ENCODE measurements around the gene SLC39A2. TPM values are rescaled to one million over a fixed set of nuclear protein-coding genes. Genes with fewer than 3 reads are reported as not detected.

SLC39A2 gene
- polyA plus RNA-seq, 3 donors, result not detected

DNA sequence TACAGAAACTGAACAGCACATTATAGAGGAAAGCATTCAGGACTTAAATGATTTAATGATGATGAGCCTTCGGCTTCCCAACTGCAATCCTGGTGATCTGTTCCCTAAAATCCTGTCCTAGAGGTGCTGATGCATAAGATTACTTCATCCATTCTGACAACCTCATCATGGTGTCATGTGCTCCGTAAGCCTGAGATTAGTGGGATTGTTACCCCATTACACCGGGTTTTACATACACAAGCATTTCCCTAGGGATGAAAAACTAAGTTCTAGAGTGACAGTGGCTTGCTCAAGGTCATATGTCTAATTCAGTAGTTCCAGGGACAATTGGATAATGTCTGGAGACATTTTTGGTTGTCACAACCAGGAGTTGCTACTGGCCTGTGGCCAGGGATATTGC, 38.1 kb downstream of the SLC39A2 start:
- TF ChIP-seq, protein P1, sequence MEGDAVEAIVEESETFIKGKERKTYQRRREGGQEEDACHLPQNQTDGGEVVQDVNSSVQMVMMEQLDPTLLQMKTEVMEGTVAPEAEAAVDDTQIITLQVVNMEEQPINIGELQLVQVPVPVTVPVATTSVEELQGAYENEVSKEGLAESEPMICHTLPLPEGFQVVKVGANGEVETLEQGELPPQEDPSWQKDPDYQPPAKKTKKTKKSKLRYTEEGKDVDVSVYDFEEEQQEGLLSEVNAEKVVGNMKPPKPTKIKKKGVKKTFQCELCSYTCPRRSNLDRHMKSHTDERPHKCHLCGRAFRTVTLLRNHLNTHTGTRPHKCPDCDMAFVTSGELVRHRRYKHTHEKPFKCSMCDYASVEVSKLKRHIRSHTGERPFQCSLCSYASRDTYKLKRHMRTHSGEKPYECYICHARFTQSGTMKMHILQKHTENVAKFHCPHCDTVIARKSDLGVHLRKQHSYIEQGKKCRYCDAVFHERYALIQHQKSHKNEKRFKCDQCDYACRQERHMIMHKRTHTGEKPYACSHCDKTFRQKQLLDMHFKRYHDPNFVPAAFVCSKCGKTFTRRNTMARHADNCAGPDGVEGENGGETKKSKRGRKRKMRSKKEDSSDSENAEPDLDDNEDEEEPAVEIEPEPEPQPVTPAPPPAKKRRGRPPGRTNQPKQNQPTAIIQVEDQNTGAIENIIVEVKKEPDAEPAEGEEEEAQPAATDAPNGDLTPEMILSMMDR (IDR thresholded peaks at IDR 0.05), result no peak
- Histone ChIP-seq H3K9ac (ENCODE audit: insufficient read depth, low read length, poor library complexity, severe bottlenecking) (no peak overlapping the region), H3K27ac (ENCODE audit: low read depth in 1 of 2, low read length in 2 of 2) (no peak overlapping the region), H3K4me2 (replicated peaks; ENCODE audit: extremely low read depth, low read length, poor library complexity, severe bottlenecking) (no peak overlapping the region), H3K9me3 (replicated peaks in 1 of 2; ENCODE audit: control insufficient read depth in 1 of 2, insufficient read depth in 1 of 2, low read length in 2 of 2) (no peaks in the 10 kb centered on the region), H3K4me1 (ENCODE audit: control insufficient read depth in 1 of 2, insufficient read depth in 2 of 2, low read length in 2 of 2) (peaks cover 0 to 13% of the 10 kb centered on the region in 2 donors), H3K4me3 (replicated peaks in 1 of 3; ENCODE audit: low read depth in 2 of 3, low read length in 3 of 3) (no peak overlapping the region), H4K20me1 (ENCODE audit: insufficient read depth, low read length) (no peaks in the 10 kb centered on the region), H3K36me3 (replicated peaks in 1 of 2; ENCODE audit: control insufficient read depth in 1 of 2, insufficient read depth in 2 of 2, low read length in 2 of 2) (no peaks in the 10 kb centered on the region), H3K27me3 (ENCODE audit: control insufficient read depth in 2 of 2, insufficient read depth in 2 of 2, low read length in 2 of 2) (no peaks in the 10 kb centered on the region), H3K79me2 (ENCODE audit: insufficient read depth, low read length) (no peaks in the 10 kb centered on the region), H2AFZ (ENCODE audit: insufficient read depth, low read depth, low read length, poor library complexity, severe bottlenecking) (no peak overlapping the region)
- intact Hi-C loops (cut with micrococcal nuclease), result no loop called here
- Mint-ChIP-seq H3K27me3 (ENCODE audit: low read depth in 3 of 3) (peaks cover 0 to 7% (median 4%) of the 10 kb centered on the region in 3 donors), H3K4me1 (peaks cover 19% of the 10 kb centered on the region), H3K4me3 (no peak overlapping the region), H3K27ac (no peak overlapping the region), H3K36me3 (no peaks in the 10 kb centered on the region), H3K9me3 (peaks cover 0 to 2% (median 0%) of the 10 kb centered on the region in 7 donors)
- DNase-seq, result no peak
- WGBS (ENCODE audit: insufficient coverage), result no CpG with 5 or more reads among the region's 3 CpGs

DNA sequence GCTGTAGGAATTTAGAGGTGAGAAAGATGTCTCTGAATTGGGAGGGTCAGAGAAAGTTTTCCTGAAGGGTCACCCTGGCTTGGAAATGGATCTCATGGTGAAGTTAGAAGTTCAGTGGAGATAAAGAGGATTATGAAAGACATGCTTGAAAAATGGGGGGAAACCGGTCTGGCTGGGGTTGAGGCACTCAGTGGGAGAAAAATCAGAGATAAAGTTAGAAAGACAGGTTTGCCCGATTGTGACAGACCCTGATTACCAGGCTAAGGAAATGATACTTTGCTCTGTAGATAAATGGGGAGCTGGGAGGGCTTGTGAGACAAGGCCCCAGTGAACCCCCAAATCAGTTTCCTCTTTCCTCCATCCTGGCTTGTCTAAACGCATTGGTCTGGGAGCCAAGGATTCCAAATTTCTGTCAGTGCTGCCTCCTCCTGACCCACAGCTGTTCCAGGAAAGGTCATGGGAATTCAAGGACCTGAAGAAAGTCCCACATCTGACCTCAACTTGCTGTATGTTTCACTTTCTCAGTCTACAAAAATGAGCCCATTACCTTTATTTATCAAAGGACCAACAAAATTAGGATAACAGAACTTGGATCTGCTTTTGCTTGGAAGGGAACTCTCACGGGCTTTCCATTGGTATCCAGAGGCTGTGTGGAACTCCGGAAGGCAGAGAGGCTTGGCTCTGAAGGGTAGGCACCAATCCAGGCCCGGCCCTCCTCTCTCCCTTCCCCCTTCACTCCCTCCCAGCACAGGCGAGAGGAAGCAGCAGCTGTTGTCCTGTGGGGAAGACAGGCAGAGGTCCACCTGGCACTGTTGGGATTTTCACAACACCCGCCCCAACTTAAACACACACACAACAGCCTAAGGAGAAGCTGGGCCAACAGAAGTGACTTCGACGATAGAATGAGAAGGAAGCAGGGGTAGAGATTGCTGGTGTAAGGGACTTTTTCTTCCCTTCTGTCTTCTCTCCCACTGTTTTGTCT, 39.6 kb downstream of the SLC39A2 start:
- H3K27me3 Mint-ChIP-seq (ENCODE audit: low read depth in 3 of 3), result peaks cover 4 to 10% (median 5%) of the 10 kb centered on the region in 3 donors
- TF ChIP-seq, protein P1 (IDR thresholded peaks at IDR 0.05), result no peak
- Histone ChIP-seq H3K79me2 (ENCODE audit: insufficient read depth, low read length) (no peaks in the 10 kb centered on the region), H3K27me3 (ENCODE audit: control insufficient read depth in 2 of 2, insufficient read depth in 2 of 2, low read length in 2 of 2) (peaks cover 0 to 11% of the 10 kb centered on the region in 2 donors), H3K9ac (ENCODE audit: insufficient read depth, low read length, poor library complexity, severe bottlenecking) (no peak overlapping the region), H2AFZ (ENCODE audit: insufficient read depth, low read depth, low read length, poor library complexity, severe bottlenecking) (no peak overlapping the region), H3K36me3 (replicated peaks in 1 of 2; ENCODE audit: control insufficient read depth in 1 of 2, insufficient read depth in 2 of 2, low read length in 2 of 2) (no peaks in the 10 kb centered on the region), H3K4me3 (replicated peaks in 1 of 3; ENCODE audit: low read depth in 2 of 3, low read length in 3 of 3) (no peak overlapping the region), H3K4me2 (replicated peaks; ENCODE audit: extremely low read depth, low read length, poor library complexity, severe bottlenecking) (no peak overlapping the region), H3K9me3 (replicated peaks in 1 of 2; ENCODE audit: control insufficient read depth in 1 of 2, insufficient read depth in 1 of 2, low read length in 2 of 2) (no peaks in the 10 kb centered on the region), H3K27ac (ENCODE audit: low read depth in 1 of 2, low read length in 2 of 2) (no peak overlapping the region), H4K20me1 (ENCODE audit: insufficient read depth, low read length) (no peaks in the 10 kb centered on the region), H3K4me1 (ENCODE audit: control insufficient read depth in 1 of 2, insufficient read depth in 2 of 2, low read length in 2 of 2) (no peaks in the 10 kb centered on the region)
- intact Hi-C loops (cut with micrococcal nuclease), result no loop called here
- no peak overlapping the region for H3K4me3 Mint-ChIP-seq
- H3K4me1 Mint-ChIP-seq, result peaks cover 8% of the 10 kb centered on the region
- H3K9me3 Mint-ChIP-seq, result peaks cover 0 to 2% (median 0%) of the 10 kb centered on the region in 7 donors
- no peaks in the 10 kb centered on the region for H3K36me3 Mint-ChIP-seq
- no peak for DNase-seq
- H3K27ac Mint-ChIP-seq, result no peak overlapping the region
- 85% methylated on average over 5 of the region's 10 CpGs for WGBS (ENCODE audit: insufficient coverage)
